HCT116 (cell line): ENCODE results near the gene BEND7. TPM values are rescaled to one million over a fixed set of nuclear protein-coding genes. Genes with fewer than 3 reads are reported as not detected.

Experiments
- ATAC-seq: fragments of 200-7000 bp; cut with Tn5 transposase; 2 replicates; pipeline ENCODE4 v1.9.1; 2020; ENCODE audit warnings: mild to moderate bottlenecking, moderate library complexity
- BruUV-seq: library from RNA; stranded (reverse); fragments of 400-500 nt; replicated peaks from 2 replicates; lab custom pipeline; 2021; lab: Mats Ljungman, UMichigan
- CTCF ChIA-PET: fragments of 300-600 bp; sonication (Branson Sonifier 250); formaldehyde crosslinking; loops from one replicate; lab custom pipeline; 2021; ENCODE audit warnings: antibody characterized with exemption; lab: Charles Lee
- POLR2A ChIA-PET: fragments of 300-600, 350-600 bp; sonication (Branson Sonifier 250); formaldehyde crosslinking; loops from one replicate; lab custom pipeline; 2021; ENCODE audit warnings: antibody characterized with exemption; lab: Charles Lee
- RAD21 ChIA-PET, 2 experiments: fragments of 300-600 bp; sonication (Branson Sonifier 250); formaldehyde crosslinking; loops; one replicate each; lab custom pipeline; 2023; ENCODE audit warnings: low total read pairs in 2 of 2; ENCODE audit not compliant: uncharacterized antibody in 2 of 2, unreplicated experiment in 2 of 2, low non-redundant PET in 1 of 2; lab: Charles Lee
- DNase-seq: peaks from one replicate; pipeline ENCODE4 v3.0.0-alpha.2; 2010; ENCODE audit warnings: low read depth, low spot score
- H2AFZ ChIP-seq: fragments of 200-600 bp; shearing (Covaris generic), sonication (generic); 2 replicates; pipeline ENCODE4 v1.6.1; 2017; ENCODE audit warnings: low read depth, mixed run types, mixed read lengths, antibody characterized with exemption, low read length; ENCODE audit not compliant: poor library complexity, severe bottlenecking
- H3K27ac ChIP-seq: 2 replicates; pipeline ENCODE4 v1.5.1; 2012; ENCODE audit warnings: low read depth, low read length
- H3K27me3 ChIP-seq: fragments of 200-600 bp; sonication (generic); 2 replicates; pipeline ENCODE4 v1.6.1; 2016; ENCODE audit warnings: mixed run types, low read length, mixed read lengths; ENCODE audit not compliant: insufficient read depth
- H3K36me3 ChIP-seq, 2 experiments: fragments of 200-500 bp in 1 of 2; fragments of 200-600 bp in 1 of 2; sonication (Bioruptor generic) in 1 of 2; sonication (generic) in 1 of 2; 2 replicates each; pipeline versions ENCODE4 v1.5.1 to v1.6.1; 2014 to 2016; ENCODE audit warnings: low read length in 2 of 2, inconsistent platforms in 1 of 2, mixed read lengths in 1 of 2, mixed run types in 1 of 2; ENCODE audit not compliant: insufficient read depth in 2 of 2, control insufficient read depth in 1 of 2
- H3K4me1 ChIP-seq, 2 experiments: fragments of 200-600 bp in 1 of 2; sonication (generic) in 1 of 2; 2 replicates each; pipeline versions ENCODE4 v1.5.1 to v1.6.1; 2012 to 2017; ENCODE audit warnings: low read length in 2 of 2, inconsistent platforms in 1 of 2, mild to moderate bottlenecking in 1 of 2, mixed read lengths in 1 of 2, mixed run types in 1 of 2, moderate library complexity in 1 of 2; ENCODE audit not compliant: insufficient read depth in 2 of 2, control insufficient read depth in 1 of 2
- H3K4me2 ChIP-seq: fragments of 200-600 bp; sonication (generic); 2 replicates; pipeline ENCODE4 v1.6.1; 2017; ENCODE audit warnings: mixed run types, low read length, mixed read lengths
- H3K4me3 ChIP-seq, 2 experiments: fragments of 200-600 bp in 1 of 2; sonication (generic) in 1 of 2; replicated peaks in 1 of 2; 2 replicates each; pipeline ENCODE4 v1.5.1; 2011 to 2016; ENCODE audit warnings: low read length in 2 of 2, control low read depth in 1 of 2, low read depth in 1 of 2, mild to moderate bottlenecking in 1 of 2, mixed read lengths in 1 of 2, mixed run types in 1 of 2
- H3K79me2 ChIP-seq: fragments of 200-600 bp; sonication (generic); 2 replicates; pipeline ENCODE4 v1.6.1; 2017; ENCODE audit warnings: mild to moderate bottlenecking, mixed run types, low read length, moderate library complexity, mixed read lengths; ENCODE audit not compliant: insufficient read depth
- H3K9ac ChIP-seq: fragments of 200-600 bp; sonication (generic); 2 replicates; pipeline ENCODE4 v1.6.1; 2016; ENCODE audit warnings: low read length, mixed read lengths
- H3K9me2 ChIP-seq: fragments of 200-600 bp; sonication (generic), shearing (Covaris generic); 2 replicates; pipeline ENCODE4 v1.6.1; 2017; ENCODE audit warnings: mixed run types, mild to moderate bottlenecking, moderate library complexity; ENCODE audit not compliant: insufficient read depth
- H3K9me3 ChIP-seq, 2 experiments: fragments of 200-500 bp in 1 of 2; fragments of 200-600 bp in 1 of 2; sonication (Bioruptor generic) in 1 of 2; sonication (generic) in 1 of 2; 2 replicates each; pipeline ENCODE4 v1.6.1; 2014 to 2017; ENCODE audit warnings: low read length in 2 of 2, mixed read lengths in 2 of 2, inconsistent platforms in 1 of 2, low read depth in 1 of 2, mild to moderate bottlenecking in 1 of 2, mixed run types in 1 of 2, moderate library complexity in 1 of 2; ENCODE audit not compliant: control insufficient read depth in 1 of 2, insufficient read depth in 1 of 2
- H4K20me1 ChIP-seq: fragments of 200-600 bp; sonication (generic), shearing (Covaris generic); 2 replicates; pipeline ENCODE4 v1.6.1; 2017; ENCODE audit warnings: mixed run types, mild to moderate bottlenecking, moderate library complexity; ENCODE audit not compliant: insufficient read depth
- ATF3 ChIP-seq: IDR thresholded peaks from 2 replicates; pipeline ENCODE4 v1.6.1; 2012
- CTCF ChIP-seq, 3 experiments: fragments of 200-600 bp in 1 of 3; sonication (generic) in 1 of 3; IDR thresholded peaks in 2 of 3; conservative IDR thresholded peaks in 1 of 3; 2 replicates each; pipeline ENCODE4 v1.5.1; 2012 to 2017; ENCODE audit warnings: low read depth in 2 of 3, low read length in 2 of 3, antibody characterized with exemption in 1 of 3, borderline replicate concordance in 1 of 3, control low read depth in 1 of 3, mild to moderate bottlenecking in 1 of 3, mixed read lengths in 1 of 3, mixed run types in 1 of 3, moderate library complexity in 1 of 3; ENCODE audit not compliant: insufficient read depth in 1 of 3
- EGR1 ChIP-seq: IDR thresholded peaks from 2 replicates; pipeline ENCODE4 v1.6.1; 2012; ENCODE audit warnings: low read depth
- ELF1 ChIP-seq: IDR thresholded peaks from 2 replicates; pipeline ENCODE4 v1.6.1; 2012; ENCODE audit warnings: low read depth, borderline replicate concordance
- EZH2phosphoT487 ChIP-seq: fragments of 200-600 bp; IDR thresholded peaks from 2 replicates; pipeline ENCODE4 v1.6.1; 2018; ENCODE audit warnings: antibody characterized with exemption, borderline replicate concordance
- FOSL1 ChIP-seq: IDR thresholded peaks from 2 replicates; pipeline ENCODE4 v1.6.1; 2012; ENCODE audit warnings: low read depth
- MAX ChIP-seq: IDR thresholded peaks from 2 replicates; pipeline ENCODE4 v1.6.1; 2012
- POLR2AphosphoS5 ChIP-seq: IDR thresholded peaks from 2 replicates; pipeline ENCODE4 v1.6.1; 2011; ENCODE audit warnings: mild to moderate bottlenecking, low read depth, low read length, moderate library complexity
- RAD21 ChIP-seq: IDR thresholded peaks from 2 replicates; pipeline ENCODE4 v1.6.1; 2012; ENCODE audit warnings: low read depth, mild to moderate bottlenecking
- REST ChIP-seq: IDR thresholded peaks from 2 replicates; pipeline ENCODE4 v1.6.1; 2012; ENCODE audit warnings: low read depth
- SIN3A ChIP-seq: IDR thresholded peaks from 2 replicates; pipeline ENCODE4 v1.6.1; 2012; ENCODE audit warnings: low read depth
- SP1 ChIP-seq: IDR thresholded peaks from 2 replicates; pipeline ENCODE4 v1.6.1; 2012; ENCODE audit warnings: low read depth
- SRF ChIP-seq: IDR thresholded peaks from 2 replicates; pipeline ENCODE4 v1.6.1; 2012; ENCODE audit warnings: low read depth
- YY1 ChIP-seq: IDR thresholded peaks from 2 replicates; pipeline ENCODE4 v1.6.1; 2011; ENCODE audit warnings: low read length, low read depth, moderate library complexity, mild to moderate bottlenecking; ENCODE audit not compliant: insufficient replicate concordance; ENCODE audit errors: extremely low read depth
- ZBTB33 ChIP-seq: IDR thresholded peaks from 2 replicates; pipeline ENCODE4 v1.6.1; 2011; ENCODE audit warnings: mild to moderate bottlenecking, low read length, moderate library complexity; ENCODE audit not compliant: insufficient replicate concordance; ENCODE audit errors: extremely low read depth
- ZNF274 ChIP-seq: fragments of 200-500 bp; sonication (Bioruptor generic); IDR thresholded peaks from 2 replicates; pipeline ENCODE4 v1.6.1; 2014; ENCODE audit warnings: mild to moderate bottlenecking, low read depth, low read length, inconsistent platforms
- intact Hi-C: fragments of 100-400 bp; cut with micrococcal nuclease; formaldehyde crosslinking; loops from 2 replicates; pipeline ENCODE4 v1.10.0; 2022
- total RNA-seq: library from RNA; stranded (reverse); gene quantifications from one replicate; pipeline ENCODE4 v1.2.1, GENCODE V29; 2021; ENCODE audit not compliant: unreplicated experiment

Gene BEND7
- total RNA-seq, 1 experiment from 2014 or later: 13.8 TPM

GRCh38 chr10:13472359-13472758, 56.5 kb downstream of the BEND7 start:
- Histone ChIP-seq H4K20me1 (no peaks in the 10 kb centered on the region), H3K9me3 (no peaks in the 10 kb centered on the region), H3K9ac (no peak overlapping the region), H3K4me3 (no peak overlapping the region), H3K27ac (no peak overlapping the region), H3K36me3 (peaks cover 0 to 7% of the 10 kb centered on the region in 2 experiments; a peak in 1 of 4 replicates), H2AFZ (no peak overlapping the region), H3K4me1 (peaks cover 0 to 7% of the 10 kb centered on the region in 2 experiments; a peak in 1 of 4 replicates), H3K27me3 (no peaks in the 10 kb centered on the region), H3K4me2 (no peak overlapping the region), H3K9me2 (no peaks in the 10 kb centered on the region), H3K79me2 (no peaks in the 10 kb centered on the region)
- DNase-seq: no peak
- no peak for ATAC-seq
- TF ChIP-seq SP1 (no peak), EZH2phosphoT487 (no peak), REST (no peak), SIN3A (no peak), RAD21 (no peak), ZNF274 (no peak), ZBTB33 (no peak), FOSL1 (no peak), EGR1 (no peak), CTCF (IDR thresholded peaks at IDR 0.05 in 2 of 3, conservative IDR thresholded peaks at IDR 0.05 in 1 of 3; ENCODE audit: borderline replicate concordance in 1 of 3, insufficient read depth in 1 of 3, low read depth in 2 of 3, low read length in 2 of 3) (no peak), YY1 (no peak), ATF3 (no peak), SRF (no peak), MAX (no peak), ELF1 (no peak), POLR2AphosphoS5 (no peak)
- RAD21 ChIA-PET: no interaction called here
- CTCF ChIA-PET: no interaction called here
- intact Hi-C loops: no loop called here
- POLR2A ChIA-PET: no interaction called here
- BruUV-seq: no TSS peak
